ENCODE results near the gene SLC43A1. TPM values are rescaled to one million over a fixed set of nuclear protein-coding genes. Genes with fewer than 3 reads are reported as not detected.

SLC43A1 gene
- total and polyA plus RNA-seq, 7 donors: 0.92 to 32.4 (median 19.1) TPM

DNA sequence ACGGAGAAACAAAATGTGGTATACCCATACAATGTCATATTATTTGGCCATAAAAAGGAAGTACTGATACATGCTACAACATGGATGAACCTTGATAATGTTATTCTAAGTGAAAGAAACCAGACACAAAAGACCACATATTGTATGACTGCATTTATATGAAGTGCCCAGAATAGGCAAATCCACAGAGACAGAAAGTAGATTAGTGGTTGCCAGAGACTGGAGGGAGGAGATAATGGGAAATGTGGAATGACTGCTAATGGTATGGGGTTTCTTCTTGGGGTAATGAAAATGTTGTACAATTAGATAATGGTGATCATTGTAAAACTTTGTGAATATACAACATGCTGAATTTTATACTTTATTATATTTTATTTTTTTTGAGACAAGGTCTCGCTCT, 5.6 kb upstream of the SLC43A1 start:
- no peaks in the 10 kb centered on the region for H3K36me3 ChIP-seq
- WGBS, 2 donors: 94 to 95% methylated on average over 2 of the region's 2 CpGs
- no peaks in the 10 kb centered on the region for H3K9me3 ChIP-seq
- no peak for TF ChIP-seq POLR2AphosphoS5 (IDR thresholded peaks at IDR 0.05)
- no peak for TF ChIP-seq CTCF (IDR thresholded peaks at IDR 0.05)
- no peak for TF ChIP-seq POLR2A (IDR thresholded peaks at IDR 0.05)
- no peak for TF ChIP-seq EP300 (IDR thresholded peaks at IDR 0.05)
- H3K4me1 ChIP-seq: peaks cover 0 to 3% (median under 1%) of the 10 kb centered on the region in 4 donors
- no peaks in the 10 kb centered on the region for H3K27me3 ChIP-seq
- intact Hi-C loops (cut with DNase I): no loop called here
- H3K4me3 ChIP-seq: no peak overlapping the region
- DNase-seq: no peak
- no peak overlapping the region for H3K27ac ChIP-seq

GRCh38 chr11:57516061-57516443, 550 bp upstream of the SLC43A1 start:
- peak overlapping the region; percentile 65 to 82 (median 75) for H3K4me3 ChIP-seq
- no peak for TF ChIP-seq EP300 (IDR thresholded peaks at IDR 0.05)
- TF ChIP-seq CTCF (IDR thresholded peaks at IDR 0.05): no peak
- no peak for TF ChIP-seq POLR2AphosphoS5 (IDR thresholded peaks at IDR 0.05)
- TF ChIP-seq POLR2A (IDR thresholded peaks at IDR 0.05): no peak
- DNase-seq: no peak
- 11 to 20% methylated on average over 5 of the region's 5 CpGs for WGBS, 2 donors
- H3K27me3 ChIP-seq: no peaks in the 10 kb centered on the region
- intact Hi-C loops (cut with DNase I): no loop called here
- H3K9me3 ChIP-seq: no peaks in the 10 kb centered on the region
- H3K36me3 ChIP-seq: no peaks in the 10 kb centered on the region
- peak overlapping the region; percentile 68 to 79 (median 76) for H3K27ac ChIP-seq
- H3K4me1 ChIP-seq: peaks cover 0 to 18% (median 17%) of the 10 kb centered on the region in 4 donors

GRCh38 chr11:57514538-57515331, 767 bp downstream of the SLC43A1 start:
- peak; percentile 82 for DNase-seq
- TF ChIP-seq EP300 (IDR thresholded peaks at IDR 0.05): no peak
- no peak for TF ChIP-seq CTCF (IDR thresholded peaks at IDR 0.05)
- peak in 1 of 2 donors; percentile 10 for TF ChIP-seq POLR2A (IDR thresholded peaks at IDR 0.05)
- TF ChIP-seq POLR2AphosphoS5 (IDR thresholded peaks at IDR 0.05): peak in 2 of 4 donors; percentile 8 to 18
- Histone ChIP-seq H3K27ac (peak overlapping the region; percentile 68 to 79 (median 76)), H3K4me1 (peaks cover 0 to 18% (median 17%) of the 10 kb centered on the region in 4 donors), H3K27me3 (no peaks in the 10 kb centered on the region), H3K9me3 (no peaks in the 10 kb centered on the region), H3K4me3 (peak overlapping the region; percentile 65 to 82 (median 75)), H3K36me3 (no peaks in the 10 kb centered on the region)
- WGBS, 2 donors: 0% methylated on average over 57 of the region's 57 CpGs
- intact Hi-C loops (cut with DNase I): loop anchor here (2.0 kb wide), 1 partner anchor 14 kb away; no protein-coding TSS in a partner anchor

GRCh38 chr11:57513911-57514537, 1.5 kb downstream of the SLC43A1 start:
- H3K9me3 ChIP-seq: no peaks in the 10 kb centered on the region
- WGBS, 2 donors: 8 to 15% methylated on average over 35 of the region's 35 CpGs
- peak; percentile 81 for DNase-seq
- H3K27me3 ChIP-seq: no peaks in the 10 kb centered on the region
- peak overlapping the region; percentile 65 to 82 (median 75) for H3K4me3 ChIP-seq
- peak overlapping the region; percentile 68 to 79 (median 76) for H3K27ac ChIP-seq
- TF ChIP-seq POLR2AphosphoS5 (IDR thresholded peaks at IDR 0.05) (no peak), EP300 (IDR thresholded peaks at IDR 0.05) (no peak), POLR2A (IDR thresholded peaks at IDR 0.05) (no peak), CTCF (IDR thresholded peaks at IDR 0.05) (no peak)
- peaks cover 0 to 18% (median 17%) of the 10 kb centered on the region in 4 donors for H3K4me1 ChIP-seq
- H3K36me3 ChIP-seq: no peaks in the 10 kb centered on the region
- intact Hi-C loops (cut with DNase I): loop anchor here (2.0 kb wide), 1 partner anchor 13 kb away; no protein-coding TSS in a partner anchor

Measured in sigmoid colon (tissue), 7 donors.